ENCODE measurements around the gene CFH. TPM values are rescaled to one million over a fixed set of nuclear protein-coding genes. Genes with fewer than 3 reads are reported as not detected.
"Not testable (repeated sequence)": the region's sequence is repeated elsewhere in the genome, so short reads cannot be mapped to it uniquely, and the experiment has no call there.

The CFH gene
- total and polyA plus RNA-seq, 8 donors = 5.5 to 198 (median 43.9) TPM

GRCh38 chr1:196734460-196734859 lies 82.6 kb downstream of the CFH start:
- peaks cover 0 to 22% (median 16%) of the 10 kb centered on the region in 4 donors for H3K36me3 ChIP-seq
- H3K27ac ChIP-seq = no peak overlapping the region
- DNase-seq = no peak
- no peaks in the 10 kb centered on the region for H3K4me1 ChIP-seq
- intact Hi-C loops (cut with DNase I; ENCODE audit: low total_unique reads) = no loop called here
- WGBS, 5 donors = 66 to 75% (median 71%) methylated on average over 2 of the region's 2 CpGs
- H3K4me3 ChIP-seq = no peak overlapping the region
- no peak for TF ChIP-seq POLR2AphosphoS5 (IDR thresholded peaks at IDR 0.05)
- TF ChIP-seq POLR2A (IDR thresholded peaks at IDR 0.05) = no peak
- TF ChIP-seq CTCF (IDR thresholded peaks at IDR 0.05) = no peak
- TF ChIP-seq EP300 (IDR thresholded peaks at IDR 0.05) = no peak
- H3K27me3 ChIP-seq = no peaks in the 10 kb centered on the region
- peaks cover 4 to 17% (median 11%) of the 10 kb centered on the region in 4 donors for H3K9me3 ChIP-seq

- Histone ChIP-seq H3K27ac (no peak overlapping the region), H3K4me1 (no peaks in the 10 kb centered on the region), H3K9me3 (peaks cover 4 to 21% (median 11%) of the 10 kb centered on the region in 4 donors), H3K4me3 (no peak overlapping the region), H3K27me3 (no peaks in the 10 kb centered on the region), H3K36me3 (peaks cover 0 to 33% (median 28%) of the 10 kb centered on the region in 4 donors)
- intact Hi-C loops (cut with DNase I; ENCODE audit: low total_unique reads) = no loop called here
- DNase-seq = no peak
- TF ChIP-seq EP300 (IDR thresholded peaks at IDR 0.05) = no peak
- TF ChIP-seq CTCF (IDR thresholded peaks at IDR 0.05) = no peak
- TF ChIP-seq POLR2AphosphoS5 (IDR thresholded peaks at IDR 0.05) = no peak
- TF ChIP-seq POLR2A (IDR thresholded peaks at IDR 0.05) = no peak
These were observed 86.9 kb downstream of the CFH start for GRCh38 chr1:196738730-196739129.

- H3K9me3 ChIP-seq = peaks cover 4 to 16% (median 10%) of the 10 kb centered on the region in 4 donors
- H3K27ac ChIP-seq; DNase-seq; intact Hi-C loops (cut with DNase I; ENCODE audit: low total_unique reads); H3K4me3 ChIP-seq; H3K4me1 ChIP-seq; H3K27me3 ChIP-seq: not testable (repeated sequence)
- peaks cover 0 to 29% (median 22%) of the 10 kb centered on the region in 4 donors for H3K36me3 ChIP-seq
- WGBS, 5 donors = 32 to 48% (median 41%) methylated on average over 6 of the region's 6 CpGs
These were observed 91.4 kb downstream of the CFH start for GRCh38 chr1:196743244-196743643.

GRCh38 chr1:196765019-196765740 lies 113.3 kb downstream of the CFH start:
- H3K36me3 ChIP-seq; DNase-seq; intact Hi-C loops (cut with DNase I; ENCODE audit: low total_unique reads); H3K9me3 ChIP-seq; H3K27me3 ChIP-seq; H3K4me3 ChIP-seq; H3K4me1 ChIP-seq; H3K27ac ChIP-seq: not testable (repeated sequence)
- WGBS, 5 donors = 61 to 75% (median 75%) methylated on average over 2 to 4 of the region's 4 CpGs

GRCh38 chr1:196769823-196770222 lies 118.0 kb downstream of the CFH start:
- H3K9me3 ChIP-seq; DNase-seq; intact Hi-C loops (cut with DNase I; ENCODE audit: low total_unique reads); H3K4me1 ChIP-seq; H3K36me3 ChIP-seq; H3K4me3 ChIP-seq; H3K27me3 ChIP-seq; H3K27ac ChIP-seq: not testable (repeated sequence)
- WGBS, 5 donors = 80 to 93% (median 89%) methylated on average over 4 of the region's 4 CpGs

- no peak for DNase-seq
- TF ChIP-seq CTCF (IDR thresholded peaks at IDR 0.05) (no peak), POLR2AphosphoS5 (IDR thresholded peaks at IDR 0.05) (no peak), POLR2A (IDR thresholded peaks at IDR 0.05) (no peak), EP300 (IDR thresholded peaks at IDR 0.05) (no peak)
- intact Hi-C loops (cut with DNase I; ENCODE audit: low total_unique reads) = no loop called here
- no peaks in the 10 kb centered on the region for H3K27me3 ChIP-seq
- no peaks in the 10 kb centered on the region for H3K9me3 ChIP-seq
- H3K4me3 ChIP-seq = no peak overlapping the region
- H3K27ac ChIP-seq = no peak overlapping the region
- H3K36me3 ChIP-seq = no peaks in the 10 kb centered on the region
- no peaks in the 10 kb centered on the region for H3K4me1 ChIP-seq
- WGBS, 5 donors = 80 to 100% (median 89%) methylated on average over 1 of the region's 1 CpG
These were observed 121.9 kb downstream of the CFH start for GRCh38 chr1:196773713-196774112.

Data from stomach (tissue), 9 donors.